ENCODE data around the gene COPS7A.

The COPS7A gene

GRCh38 chr12:6752167-6752920 is 28.5 kb downstream of the COPS7A start:
- H3K4me3 Mint-ChIP-seq, result peak overlapping the region; percentile 93
- peaks cover 29% of the 10 kb centered on the region for H3K36me3 Mint-ChIP-seq (ENCODE audit: low read depth)
- peaks cover 29% of the 10 kb centered on the region for H3K4me1 Mint-ChIP-seq (ENCODE audit: low read depth)
- H3K27ac Mint-ChIP-seq, result peak overlapping the region; percentile 96
- no peaks in the 10 kb centered on the region for H3K27me3 Mint-ChIP-seq (ENCODE audit: low read depth)
- no peaks in the 10 kb centered on the region for H3K9me3 Mint-ChIP-seq

GRCh38 chr12:6752921-6753771 is 29.3 kb downstream of the COPS7A start, which contains the start of gene MLF2:
TSS of gene MLF2 (minus strand) at chr12:6753141. CDS start at chr12:6752334, 807 bp downstream.
- H3K4me3 Mint-ChIP-seq, result peak within 1 kb of the TSS; percentile 93
- peaks cover 21% of the 10 kb centered on the region for H3K36me3 Mint-ChIP-seq (ENCODE audit: low read depth)
- H3K27me3 Mint-ChIP-seq (ENCODE audit: low read depth), result no peaks in the 10 kb centered on the region
- peak within 1 kb of the TSS; percentile 96 for H3K27ac Mint-ChIP-seq
- peaks cover 30% of the 10 kb centered on the region for H3K4me1 Mint-ChIP-seq (ENCODE audit: low read depth)
- H3K9me3 Mint-ChIP-seq, result no peaks in the 10 kb centered on the region

- H3K36me3 Mint-ChIP-seq (ENCODE audit: low read depth), result peaks cover 17% of the 10 kb centered on the region
- H3K27me3 Mint-ChIP-seq (ENCODE audit: low read depth), result no peaks in the 10 kb centered on the region
- H3K27ac Mint-ChIP-seq, result peak overlapping the region; percentile 96
- peak overlapping the region; percentile 93 for H3K4me3 Mint-ChIP-seq
- H3K9me3 Mint-ChIP-seq, result no peaks in the 10 kb centered on the region
- H3K4me1 Mint-ChIP-seq (ENCODE audit: low read depth), result peaks cover 36% of the 10 kb centered on the region
These were observed 30.0 kb downstream of the COPS7A start for GRCh38 chr12:6753772-6754356.

GRCh38 chr12:6754411-6754810 is 30.6 kb downstream of the COPS7A start:
- Mint-ChIP-seq H3K4me1 (ENCODE audit: low read depth) (peaks cover 36% of the 10 kb centered on the region), H3K27ac (peak overlapping the region; percentile 33), H3K27me3 (ENCODE audit: low read depth) (no peaks in the 10 kb centered on the region), H3K36me3 (ENCODE audit: low read depth) (peaks cover 13% of the 10 kb centered on the region), H3K9me3 (no peaks in the 10 kb centered on the region), H3K4me3 (no peak overlapping the region)

- H3K9me3 Mint-ChIP-seq, result no peaks in the 10 kb centered on the region
- peaks cover 2% of the 10 kb centered on the region for H3K36me3 Mint-ChIP-seq (ENCODE audit: low read depth)
- H3K4me1 Mint-ChIP-seq (ENCODE audit: low read depth), result peaks cover 26% of the 10 kb centered on the region
- H3K27ac Mint-ChIP-seq, result no peak overlapping the region
- H3K4me3 Mint-ChIP-seq, result no peak overlapping the region
- H3K27me3 Mint-ChIP-seq (ENCODE audit: low read depth), result peaks cover 3% of the 10 kb centered on the region
These were observed 33.3 kb downstream of the COPS7A start for GRCh38 chr12:6757028-6757690.

- H3K36me3 Mint-ChIP-seq (ENCODE audit: low read depth), result no peaks in the 10 kb centered on the region
- peaks cover 24% of the 10 kb centered on the region for H3K4me1 Mint-ChIP-seq (ENCODE audit: low read depth)
- peak overlapping the region; percentile 64 for H3K27ac Mint-ChIP-seq
- no peaks in the 10 kb centered on the region for H3K9me3 Mint-ChIP-seq
- H3K27me3 Mint-ChIP-seq (ENCODE audit: low read depth), result peaks cover 8% of the 10 kb centered on the region
- H3K4me3 Mint-ChIP-seq, result no peak overlapping the region
These were observed 34.8 kb downstream of the COPS7A start for GRCh38 chr12:6758506-6759095.

DNA sequence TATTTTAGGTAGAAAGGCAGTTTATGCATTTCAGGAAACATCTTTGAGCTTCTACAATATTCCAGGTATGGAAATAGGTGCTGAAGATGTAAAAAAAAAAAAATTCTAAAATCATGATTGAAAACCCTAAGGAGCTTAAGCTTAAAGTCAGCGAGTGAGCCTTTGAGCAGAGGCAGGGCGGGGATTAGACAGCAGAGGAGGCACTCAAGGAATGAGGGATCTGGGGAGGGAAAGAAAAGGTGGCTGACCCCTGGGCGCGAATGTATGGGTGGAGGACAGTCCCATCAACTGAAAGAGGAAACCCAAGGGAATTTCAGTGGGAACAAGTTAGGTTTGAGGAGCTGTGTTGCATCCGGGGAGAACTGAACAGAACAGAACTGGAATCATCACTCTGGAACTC is 35.9 kb downstream of the COPS7A start:
- Mint-ChIP-seq H3K4me1 (ENCODE audit: low read depth) (peaks cover 23% of the 10 kb centered on the region), H3K36me3 (ENCODE audit: low read depth) (peaks cover 5% of the 10 kb centered on the region), H3K27me3 (ENCODE audit: low read depth) (peaks cover 16% of the 10 kb centered on the region), H3K27ac (no peak overlapping the region), H3K9me3 (no peaks in the 10 kb centered on the region), H3K4me3 (no peak overlapping the region)

DNA sequence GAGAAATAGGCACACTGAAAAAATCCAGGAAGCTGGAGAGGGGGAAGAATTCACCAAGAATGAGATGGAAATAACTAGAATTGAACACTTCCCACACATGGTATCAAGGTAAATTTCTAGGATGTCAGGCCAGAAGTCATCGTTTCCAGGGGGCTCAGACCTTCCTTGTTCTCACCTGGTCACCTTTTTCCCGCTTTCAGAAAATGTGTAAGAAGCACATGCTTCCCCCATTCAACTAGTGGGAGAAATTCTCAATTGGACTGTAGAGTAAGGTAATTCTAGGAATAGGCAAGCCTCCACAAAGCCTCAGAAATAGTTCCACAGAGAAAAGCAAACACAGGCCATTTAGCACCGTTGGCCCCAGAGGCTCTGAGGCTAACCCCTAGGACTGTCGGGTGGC is 39.5 kb downstream of the COPS7A start:
- no peak overlapping the region for H3K27ac Mint-ChIP-seq

GRCh38 chr12:6764011-6764828 is 40.4 kb downstream of the COPS7A start:
- H3K36me3 Mint-ChIP-seq (ENCODE audit: low read depth), result peaks cover 8% of the 10 kb centered on the region
- peak overlapping the region; percentile 79 for H3K4me3 Mint-ChIP-seq
- peaks cover 23% of the 10 kb centered on the region for H3K27me3 Mint-ChIP-seq (ENCODE audit: low read depth)
- no peaks in the 10 kb centered on the region for H3K9me3 Mint-ChIP-seq
- peaks cover 30% of the 10 kb centered on the region for H3K4me1 Mint-ChIP-seq (ENCODE audit: low read depth)
- H3K27ac Mint-ChIP-seq, result peak overlapping the region; percentile 69

More for the DNA sequence above, 39.5 kb downstream of the COPS7A start:
- H3K27me3 Mint-ChIP-seq (ENCODE audit: low read depth), result peaks cover 23% of the 10 kb centered on the region
- peaks cover 31% of the 10 kb centered on the region for H3K4me1 Mint-ChIP-seq (ENCODE audit: low read depth)
- peaks cover 8% of the 10 kb centered on the region for H3K36me3 Mint-ChIP-seq (ENCODE audit: low read depth)
- H3K4me3 Mint-ChIP-seq, result no peak overlapping the region
- no peaks in the 10 kb centered on the region for H3K9me3 Mint-ChIP-seq

GRCh38 chr12:6765048-6765633 is 41.3 kb downstream of the COPS7A start:
- Mint-ChIP-seq H3K27ac (peak overlapping the region; percentile 49), H3K4me1 (ENCODE audit: low read depth) (peaks cover 35% of the 10 kb centered on the region), H3K36me3 (ENCODE audit: low read depth) (peaks cover 8% of the 10 kb centered on the region), H3K4me3 (peak overlapping the region; percentile 78), H3K27me3 (ENCODE audit: low read depth) (peaks cover 23% of the 10 kb centered on the region), H3K9me3 (no peaks in the 10 kb centered on the region)

DNA sequence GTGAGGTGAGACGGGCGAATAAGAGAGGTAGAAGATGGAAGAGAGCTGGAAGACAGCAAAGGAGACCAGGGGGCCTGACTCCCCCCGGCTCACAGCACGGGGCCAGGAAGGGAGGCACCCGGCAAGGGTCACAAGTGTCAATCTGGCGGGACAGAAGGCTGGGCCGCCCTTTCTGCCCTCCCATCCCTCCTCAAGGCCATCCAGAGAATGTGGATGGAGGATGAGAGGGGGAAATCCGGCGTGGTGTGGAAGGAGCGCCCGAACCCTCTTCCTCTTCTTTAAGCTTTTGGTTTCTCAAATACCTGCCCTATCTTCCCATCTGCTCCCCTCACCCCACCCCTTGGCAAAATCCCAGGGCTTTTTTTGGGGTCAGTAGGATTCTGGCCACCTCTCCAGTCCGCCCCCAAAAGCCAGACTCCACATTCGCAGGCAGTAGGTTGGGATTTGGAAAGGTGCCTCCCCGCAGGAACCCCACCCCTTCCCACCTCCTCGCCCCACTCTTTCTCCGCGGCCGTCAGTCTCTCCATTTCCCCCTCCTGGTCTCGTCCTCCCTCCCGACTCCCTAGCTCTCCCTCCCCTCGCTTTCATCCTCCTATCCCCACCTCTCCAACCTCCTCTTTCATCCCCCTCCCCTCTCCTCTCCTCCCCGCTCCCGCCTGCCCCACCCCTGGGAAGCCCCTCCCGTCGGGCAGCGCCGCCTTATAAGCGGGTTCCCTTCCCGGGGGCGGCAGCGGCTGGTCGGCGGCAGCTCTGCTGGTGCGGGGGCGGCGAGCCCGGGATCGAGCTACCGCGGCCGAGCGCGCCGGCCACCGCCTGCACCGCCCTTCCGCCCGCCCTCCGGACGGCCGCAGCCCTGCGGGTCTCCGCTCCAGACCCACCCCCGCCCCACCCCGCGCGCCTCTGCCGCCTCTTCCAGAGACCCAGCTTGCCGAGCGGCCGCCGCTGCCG is 42.1 kb downstream of the COPS7A start, which contains the start of gene PTMS:
TSS of gene PTMS (plus strand) at position 730 of the 948 bp plus-strand sequence. CDS start 343 bp downstream, outside the sequence.
- Mint-ChIP-seq H3K4me3 (peak within 1 kb of the TSS; percentile 90), H3K9me3 (no peaks in the 10 kb centered on the region), H3K27me3 (ENCODE audit: low read depth) (peaks cover 23% of the 10 kb centered on the region), H3K27ac (peak within 1 kb of the TSS; percentile 89), H3K4me1 (ENCODE audit: low read depth) (peaks cover 38% of the 10 kb centered on the region), H3K36me3 (ENCODE audit: low read depth) (peaks cover 9% of the 10 kb centered on the region)
